ENCODE results near the gene XPNPEP1.

- TF ChIP-seq GATA3 (IDR thresholded peaks at IDR 0.05; ENCODE audit: low read depth, low read length), result no peak
- TF ChIP-seq GATA2 (IDR thresholded peaks at IDR 0.05; ENCODE audit: low read depth, low read length), result no peak
Measured at GRCh38 chr10:109861081-109861480, 62.2 kb downstream of the XPNPEP1 start.
